Fibroblast of lung (primary cell): Measurements from ENCODE around the gene HAUS6. TPM values are rescaled to one million over a fixed set of nuclear protein-coding genes. Genes with fewer than 3 reads are reported as not detected.

Experiments
- DNase-seq, 2 donors: peaks; one replicate each; pipeline versions ENCODE4 v3.0.0 to v3.0.0-alpha.2; 2010; ENCODE audit warnings: low read depth in 2 of 2
- H2AFZ ChIP-seq: 2 replicates; pipeline ENCODE4 v1.5.1; 2012; ENCODE audit warnings: low read length, control low read depth, inconsistent platforms
- H3K27ac ChIP-seq: 2 replicates; pipeline ENCODE4 v1.5.1; 2011; ENCODE audit warnings: low read length, control low read depth; ENCODE audit not compliant: insufficient read depth
- H3K27me3 ChIP-seq: 2 replicates; pipeline ENCODE4 v1.5.1; 2011; ENCODE audit warnings: mild to moderate bottlenecking, low read length; ENCODE audit not compliant: control insufficient read depth, insufficient read depth
- H3K36me3 ChIP-seq: 2 replicates; pipeline ENCODE4 v1.5.1; 2011; ENCODE audit warnings: low read length; ENCODE audit not compliant: control insufficient read depth, insufficient read depth
- H3K4me1 ChIP-seq: 2 replicates; pipeline ENCODE4 v1.5.1; 2011; ENCODE audit warnings: low read length; ENCODE audit not compliant: control insufficient read depth, insufficient read depth; ENCODE audit errors: extremely low read depth
- H3K4me2 ChIP-seq: 2 replicates; pipeline ENCODE4 v1.5.1; 2011; ENCODE audit warnings: low read length, control low read depth; ENCODE audit not compliant: insufficient read depth; ENCODE audit errors: extremely low read depth
- H3K4me3 ChIP-seq, 4 experiments: fragments of 200-600 bp in 1 of 4; sonication (generic) in 1 of 4; replicated peaks in 1 of 4; 2 replicates each; pipeline ENCODE4 v1.5.1; 2011 to 2016; ENCODE audit warnings: low read length in 4 of 4, low read depth in 3 of 4, mild to moderate bottlenecking in 3 of 4, control low read depth in 2 of 4, inconsistent platforms in 1 of 4, mixed read lengths in 1 of 4; ENCODE audit not compliant: insufficient read depth in 1 of 4; ENCODE audit errors: control extremely low read depth in 1 of 4
- H3K79me2 ChIP-seq: 2 replicates; pipeline ENCODE4 v1.5.1; 2012; ENCODE audit warnings: mild to moderate bottlenecking, low read length, inconsistent platforms; ENCODE audit not compliant: control insufficient read depth, insufficient read depth
- H3K9ac ChIP-seq: 2 replicates; pipeline ENCODE4 v1.5.1; 2011; ENCODE audit warnings: mild to moderate bottlenecking, low read length, control low read depth; ENCODE audit not compliant: insufficient read depth
- H3K9me3 ChIP-seq: 2 replicates; pipeline ENCODE4 v1.5.1; 2012; ENCODE audit warnings: low read depth, low read length; ENCODE audit not compliant: control insufficient read depth, insufficient read depth
- H4K20me1 ChIP-seq: 2 replicates; pipeline ENCODE4 v1.5.1; 2011; ENCODE audit warnings: low read length; ENCODE audit not compliant: control insufficient read depth, insufficient read depth; ENCODE audit errors: extremely low read depth
- CTCF ChIP-seq, 2 donors: IDR thresholded peaks in 1 of 2; conservative IDR thresholded peaks in 1 of 2; 1 replicate in 1 of 2; 2 replicates in 1 of 2; pipeline ENCODE4 v1.5.1; 2011 to 2012; ENCODE audit warnings: low read length in 2 of 2, control low read depth in 1 of 2, inconsistent platforms in 1 of 2, low read depth in 1 of 2, mild to moderate bottlenecking in 1 of 2
- EZH2 ChIP-seq: IDR thresholded peaks from 2 replicates; pipeline ENCODE4 v1.5.1; 2012; ENCODE audit warnings: low read length, control low read depth, mild to moderate bottlenecking; ENCODE audit errors: missing control alignments
- polyA plus RNA-seq, 2 donors: library from polyadenylated mRNA; depleted of rRNA in 1 of 2; stranded (reverse) in 1 of 2; unstranded in 1 of 2; fragments of >200 nt; gene quantifications; 2 replicates each; pipeline ENCODE4 v1.2.1, GENCODE V29; 2011 to 2012; ENCODE audit warnings: missing spikeins in 1 of 2
- total RNA-seq: library from RNA; depleted of rRNA; stranded (reverse); fragments of >200 nt; gene quantifications from 2 replicates; pipeline ENCODE4 v1.2.1, GENCODE V29; 2014

The HAUS6 gene
- total and polyA plus RNA-seq, 2 donors (not counting 1 experiment from before 2014, with no cell fraction given) = 9.6 to 15.4 TPM

- no peak overlapping the region for H3K27ac ChIP-seq
- H3K4me3 ChIP-seq = no peak overlapping the region
- H3K36me3 ChIP-seq = no peaks in the 10 kb centered on the region
- H3K9me3 ChIP-seq = no peaks in the 10 kb centered on the region
- TF ChIP-seq EZH2 = no peak
- no peak for TF ChIP-seq CTCF (conservative IDR thresholded peaks at IDR 0.05 in 1 of 2, IDR thresholded peaks at IDR 0.05 in 1 of 2; ENCODE audit: low read depth in 1 of 2, low read length in 2 of 2)
- H3K27me3 ChIP-seq = peaks cover 4% of the 10 kb centered on the region
- no peak overlapping the region for H3K9ac ChIP-seq
- no peaks in the 10 kb centered on the region for H4K20me1 ChIP-seq
- no peaks in the 10 kb centered on the region for H3K79me2 ChIP-seq
- DNase-seq = no peak
- no peaks in the 10 kb centered on the region for H3K4me1 ChIP-seq
- H3K4me2 ChIP-seq = no peak overlapping the region
- H2AFZ ChIP-seq = no peak overlapping the region
These were observed 74.9 kb downstream of the HAUS6 start for GRCh38 chr9:19027825-19028224.

- Histone ChIP-seq H3K27me3 (peaks cover 4% of the 10 kb centered on the region), H3K9ac (no peak overlapping the region), H3K4me2 (no peak overlapping the region), H3K9me3 (no peaks in the 10 kb centered on the region), H3K79me2 (no peaks in the 10 kb centered on the region), H3K36me3 (no peaks in the 10 kb centered on the region), H3K4me1 (no peaks in the 10 kb centered on the region), H3K4me3 (no peak overlapping the region), H2AFZ (no peak overlapping the region), H4K20me1 (no peaks in the 10 kb centered on the region), H3K27ac (no peak overlapping the region)
- no peak for TF ChIP-seq CTCF (conservative IDR thresholded peaks at IDR 0.05 in 1 of 2, IDR thresholded peaks at IDR 0.05 in 1 of 2; ENCODE audit: low read depth in 1 of 2, low read length in 2 of 2)
- TF ChIP-seq EZH2 = no peak
- DNase-seq = no peak
These were observed 76.3 kb downstream of the HAUS6 start for GRCh38 chr9:19026375-19026774.

- Histone ChIP-seq H3K9me3 (no peaks in the 10 kb centered on the region), H4K20me1 (no peaks in the 10 kb centered on the region), H3K27me3 (peaks cover 4% of the 10 kb centered on the region), H3K4me2 (no peak overlapping the region), H3K36me3 (no peaks in the 10 kb centered on the region), H3K4me3 (no peak overlapping the region), H3K4me1 (no peaks in the 10 kb centered on the region), H2AFZ (no peak overlapping the region), H3K9ac (no peak overlapping the region), H3K79me2 (no peaks in the 10 kb centered on the region), H3K27ac (no peak overlapping the region)
- no peak for TF ChIP-seq EZH2
- DNase-seq = no peak
These were observed 79.6 kb downstream of the HAUS6 start for GRCh38 chr9:19023078-19023477.
